Spinal cord (tissue), 4 donors: ENCODE data around the gene TAS2R40. TPM values are rescaled to one million over a fixed set of nuclear protein-coding genes. Genes with fewer than 3 reads are reported as not detected.

ENCODE experiments used
- polyA plus RNA-seq, 2 donors: library from polyadenylated mRNA; unstranded; fragments of 120-200 nt; gene quantifications; one replicate each; pipeline ENCODE4 v1.2.1, GENCODE V29; 2013; ENCODE audit not compliant: insufficient read length in 2 of 2
- small RNA-seq: library from RNA; depleted of rRNA; stranded (forward); fragments of <200 nt; gene quantifications from one replicate; pipeline ENCODE3, GENCODE V24; 2014; ENCODE audit warnings: low replicate concordance
- total RNA-seq, 2 donors: library from RNA; depleted of rRNA in 1 of 2; stranded (reverse); fragments of 120-200 nt in 1 of 2; fragments of >200 nt in 1 of 2; gene quantifications; one replicate each; pipeline versions ENCODE4 v1.2.3 to v1.2.4, GENCODE V29; 2013 to 2014

Gene TAS2R40
- total and polyA plus RNA-seq, 4 donors = not detected

Small RNA genes lying within 50 kb of the gene (small RNA-seq; reads per million reads assigned to genes)
- gene AC073342.3 = not detected

Other genes starting within 250 kb of the TAS2R40 start
- gene OR9A2, start 194.9 kb upstream of the TAS2R40 start, total RNA-seq = under 1 TPM; 0.28 to 0.50 TPM
- gene OR9A2, start 194.9 kb upstream of the TAS2R40 start, polyA plus RNA-seq = not detected
- gene OR6V1, start 169.7 kb upstream of the TAS2R40 start, total RNA-seq = not detected
- gene OR6V1, start 169.7 kb upstream of the TAS2R40 start, polyA plus RNA-seq = not detected
- gene PIP, start 90.0 kb upstream of the TAS2R40 start, total RNA-seq = not detected
- not detected for gene PIP, start 90.0 kb upstream of the TAS2R40 start, polyA plus RNA-seq
- gene TAS2R39, start 38.6 kb upstream of the TAS2R40 start, total RNA-seq = not detected
- not detected for gene TAS2R39, start 38.6 kb upstream of the TAS2R40 start, polyA plus RNA-seq
- 100 to 1,000 TPM in 1 of 2 donors, 10 to 100 TPM in 1; 58.2 to 131 TPM for gene GSTK1, start 41.4 kb downstream of the TAS2R40 start, total RNA-seq
- 10 to 100 TPM; 84.6 to 91.7 TPM for gene GSTK1, start 41.4 kb downstream of the TAS2R40 start, polyA plus RNA-seq
- gene TMEM139, start 62.9 kb downstream of the TAS2R40 start, total RNA-seq = 1 to 10 TPM in 1 of 2 donors, under 1 TPM in 1; 0.59 to 2.2 TPM
- gene TMEM139, start 62.9 kb downstream of the TAS2R40 start, polyA plus RNA-seq = 1 to 10 TPM; 1.3 to 2.2 TPM
- 10 to 100 TPM; 14.2 to 17.6 TPM for gene CASP2, start 66.3 kb downstream of the TAS2R40 start, total RNA-seq
- 10 to 100 TPM; 21.9 to 28.5 TPM for gene CASP2, start 66.3 kb downstream of the TAS2R40 start, polyA plus RNA-seq
- under 1 TPM in 1 of 2 donors, not detected in 1; 0.28 TPM for gene CLCN1, start 94.1 kb downstream of the TAS2R40 start, total RNA-seq
- gene CLCN1, start 94.1 kb downstream of the TAS2R40 start, polyA plus RNA-seq = under 1 TPM; 0.06 to 0.68 TPM
- 10 to 100 TPM; 26.7 to 53.5 TPM for gene FAM131B, start 140.7 kb downstream of the TAS2R40 start, total RNA-seq
- 100 to 1,000 TPM; 108 to 112 TPM for gene FAM131B, start 140.7 kb downstream of the TAS2R40 start, polyA plus RNA-seq
- 10 to 100 TPM; 18.3 to 37.2 TPM for gene ZYX, start 159.3 kb downstream of the TAS2R40 start, total RNA-seq
- 100 to 1,000 TPM; 159 to 169 TPM for gene ZYX, start 159.3 kb downstream of the TAS2R40 start, polyA plus RNA-seq
- gene EPHA1, start 186.8 kb downstream of the TAS2R40 start, total RNA-seq = under 1 TPM; 0.89 to 0.94 TPM
- 1 to 10 TPM; 3.6 to 6.6 TPM for gene EPHA1, start 186.8 kb downstream of the TAS2R40 start, polyA plus RNA-seq
- not detected for gene TAS2R60, start 221.4 kb downstream of the TAS2R40 start, total RNA-seq
- not detected for gene TAS2R60, start 221.4 kb downstream of the TAS2R40 start, polyA plus RNA-seq